HG02938 (cell line): ENCODE measurements around the gene TUFT1.
"Not testable (repeated sequence)": the region's sequence is repeated elsewhere in the genome, so short reads cannot be mapped to it uniquely, and the experiment has no call there.

Experiments
- ATAC-seq: cut with Tn5 transposase; IDR thresholded peaks from one replicate; pipeline ENCODE4 v1.9.1; 2021; ENCODE audit warnings: mild to moderate bottlenecking, moderate library complexity; ENCODE audit not compliant: unreplicated experiment

TUFT1 gene

GRCh38 chr1:151578941-151579340 lies 38.8 kb downstream of the TUFT1 start:
- ATAC-seq = no peak

- ATAC-seq = no peak
Observed at GRCh38 chr1:151579436-151580225, 39.5 kb downstream of the TUFT1 start.

GRCh38 chr1:151581451-151581850 lies 41.3 kb downstream of the TUFT1 start:
- no peak for ATAC-seq

- no peak for ATAC-seq
Observed at GRCh38 chr1:151581921-151582320, 41.8 kb downstream of the TUFT1 start.

GRCh38 chr1:151583796-151584195 lies 43.7 kb downstream of the TUFT1 start:
- no peak for ATAC-seq

GRCh38 chr1:151584278-151584677 lies 44.2 kb downstream of the TUFT1 start:
- ATAC-seq = no peak

GRCh38 chr1:151584780-151585179 lies 44.7 kb downstream of the TUFT1 start:
- no peak for ATAC-seq

GRCh38 chr1:151585622-151586021 lies 45.5 kb downstream of the TUFT1 start:
- no peak for ATAC-seq

- no peak for ATAC-seq
Observed at GRCh38 chr1:151590961-151591360, 50.9 kb downstream of the TUFT1 start.

- no peak for ATAC-seq
Observed at GRCh38 chr1:151593730-151594129, 53.6 kb downstream of the TUFT1 start.

- ATAC-seq = no peak
Observed at GRCh38 chr1:151594143-151594625, 54.1 kb downstream of the TUFT1 start.

GRCh38 chr1:151596166-151596953 lies 56.3 kb downstream of the TUFT1 start:
- ATAC-seq = no peak

- ATAC-seq = not testable (repeated sequence)
Observed at GRCh38 chr1:151602550-151602949, 62.4 kb downstream of the TUFT1 start.

- no peak for ATAC-seq
Observed at GRCh38 chr1:151604291-151604690, 64.2 kb downstream of the TUFT1 start.

GRCh38 chr1:151606384-151606783 lies 66.3 kb downstream of the TUFT1 start:
- no peak for ATAC-seq

- no peak for ATAC-seq
Observed at GRCh38 chr1:151606857-151607256, 66.7 kb downstream of the TUFT1 start.

GRCh38 chr1:151610142-151610541 lies 70.0 kb downstream of the TUFT1 start:
- ATAC-seq = no peak

- no peak for ATAC-seq
Observed at GRCh38 chr1:151611288-151611790, 71.2 kb downstream of the TUFT1 start.

- ATAC-seq = peak; percentile 95
Observed at GRCh38 chr1:151611832-151612500, 71.9 kb downstream of the TUFT1 start, which contains the start of gene SNX27. SNX27 (plus strand) TSS chr1:151612050; CDS start chr1:151612202, 152 bp downstream.

GRCh38 chr1:151612501-151613281 lies 72.6 kb downstream of the TUFT1 start:
- peak; percentile 6 for ATAC-seq
